ENCODE data around the gene ZNF653.

DNA sequence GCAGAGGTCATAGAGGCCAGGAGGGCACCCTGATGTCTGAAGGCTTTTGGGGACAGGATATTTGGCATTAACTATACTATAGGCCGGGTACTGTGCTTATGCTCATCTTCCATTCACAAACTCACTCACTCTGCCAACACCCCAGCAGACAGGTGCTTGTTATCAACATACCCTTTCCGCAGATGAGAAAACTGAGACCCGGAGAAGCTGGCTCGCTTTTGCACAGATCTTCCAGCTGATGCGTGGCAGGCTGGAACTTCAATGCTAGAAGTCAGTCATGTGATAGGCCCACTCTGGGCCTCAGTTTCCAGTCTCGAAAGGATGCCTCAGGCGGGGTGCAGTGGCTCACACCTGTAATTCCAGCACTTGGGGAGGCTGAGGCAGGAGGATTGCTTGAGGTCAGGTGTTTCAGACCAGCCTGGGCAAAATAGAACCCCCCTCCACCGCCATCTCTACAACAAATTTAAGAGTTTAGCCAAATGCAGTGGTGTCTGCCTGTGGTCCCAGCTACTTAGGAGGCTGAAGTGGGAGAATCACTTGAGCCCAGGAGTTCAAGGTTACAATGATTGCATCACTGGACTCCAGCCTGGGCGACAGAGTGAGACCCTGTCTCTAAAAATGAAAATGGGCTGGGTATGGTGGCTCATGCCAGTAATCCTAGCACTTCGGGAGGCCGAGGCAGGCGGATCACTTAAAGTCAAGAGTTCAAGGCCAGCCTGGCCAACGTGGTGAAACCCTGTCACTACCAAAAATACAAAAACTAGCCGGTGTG, 42.5 kb upstream of the ZNF653 start:
- TF ChIP-seq, protein P1, sequence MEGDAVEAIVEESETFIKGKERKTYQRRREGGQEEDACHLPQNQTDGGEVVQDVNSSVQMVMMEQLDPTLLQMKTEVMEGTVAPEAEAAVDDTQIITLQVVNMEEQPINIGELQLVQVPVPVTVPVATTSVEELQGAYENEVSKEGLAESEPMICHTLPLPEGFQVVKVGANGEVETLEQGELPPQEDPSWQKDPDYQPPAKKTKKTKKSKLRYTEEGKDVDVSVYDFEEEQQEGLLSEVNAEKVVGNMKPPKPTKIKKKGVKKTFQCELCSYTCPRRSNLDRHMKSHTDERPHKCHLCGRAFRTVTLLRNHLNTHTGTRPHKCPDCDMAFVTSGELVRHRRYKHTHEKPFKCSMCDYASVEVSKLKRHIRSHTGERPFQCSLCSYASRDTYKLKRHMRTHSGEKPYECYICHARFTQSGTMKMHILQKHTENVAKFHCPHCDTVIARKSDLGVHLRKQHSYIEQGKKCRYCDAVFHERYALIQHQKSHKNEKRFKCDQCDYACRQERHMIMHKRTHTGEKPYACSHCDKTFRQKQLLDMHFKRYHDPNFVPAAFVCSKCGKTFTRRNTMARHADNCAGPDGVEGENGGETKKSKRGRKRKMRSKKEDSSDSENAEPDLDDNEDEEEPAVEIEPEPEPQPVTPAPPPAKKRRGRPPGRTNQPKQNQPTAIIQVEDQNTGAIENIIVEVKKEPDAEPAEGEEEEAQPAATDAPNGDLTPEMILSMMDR (conservative IDR thresholded peaks at IDR 0.05; ENCODE audit: low read length), result no peak
- TF ChIP-seq EZH2phosphoT487 (IDR thresholded peaks at IDR 0.05; ENCODE audit: borderline replicate concordance), result no peak

Measured in Loucy (cell line).